Stomach smooth muscle (tissue), 2 donors: ENCODE measurements around the gene ETV3L.
"Not testable (repeated sequence)": the region's sequence is repeated elsewhere in the genome, so short reads cannot be mapped to it uniquely, and the experiment has no call there.

Experiments used
- H3K27ac ChIP-seq: one replicate; pipeline ENCODE4 v1.7.0; 2013; ENCODE audit warnings: mild to moderate bottlenecking, low read length, inconsistent platforms
- H3K27me3 ChIP-seq, 2 donors: one replicate each; pipeline ENCODE4 v1.7.0; 2013; ENCODE audit warnings: low read length in 2 of 2; ENCODE audit not compliant: insufficient read depth in 2 of 2, control insufficient read depth in 1 of 2
- H3K36me3 ChIP-seq, 2 donors: one replicate each; pipeline ENCODE4 v1.7.0; 2013; ENCODE audit warnings: low read length in 2 of 2; ENCODE audit not compliant: control insufficient read depth in 2 of 2, insufficient read depth in 2 of 2
- H3K4me1 ChIP-seq: one replicate; pipeline ENCODE4 v1.7.0; 2013; ENCODE audit warnings: low read length; ENCODE audit not compliant: control insufficient read depth, insufficient read depth
- H3K4me3 ChIP-seq, 2 donors: one replicate each; pipeline ENCODE4 v1.7.0; 2013; ENCODE audit warnings: low read length in 2 of 2
- H3K9ac ChIP-seq, 2 donors: one replicate each; pipeline ENCODE4 v1.7.0; 2013; ENCODE audit warnings: low read length in 2 of 2, mild to moderate bottlenecking in 1 of 2
- H3K9me3 ChIP-seq, 2 donors: one replicate each; pipeline ENCODE4 v1.7.0; 2013; ENCODE audit warnings: low read length in 2 of 2; ENCODE audit not compliant: control insufficient read depth in 2 of 2
- donor health status: healthy.
- donor health status: Pancreatic carcinoma.

The ETV3L gene

GRCh38 chr1:157105298-157105987 is 5.8 kb upstream of the ETV3L start:
- Histone ChIP-seq H3K9me3 (no peaks in the 10 kb centered on the region), H3K27me3 (peaks cover 20 to 40% of the 10 kb centered on the region in 2 donors), H3K36me3 (no peaks in the 10 kb centered on the region), H3K4me3 (no peak overlapping the region), H3K4me1 (no peaks in the 10 kb centered on the region), H3K9ac (no peak overlapping the region), H3K27ac (no peak overlapping the region)

GRCh38 chr1:157104598-157105293 is 5.1 kb upstream of the ETV3L start:
- Histone ChIP-seq H3K4me1 (no peaks in the 10 kb centered on the region), H3K9ac (no peak overlapping the region), H3K27me3 (peaks cover 17 to 36% of the 10 kb centered on the region in 2 donors), H3K4me3 (no peak overlapping the region), H3K9me3 (no peaks in the 10 kb centered on the region), H3K36me3 (no peaks in the 10 kb centered on the region), H3K27ac (no peak overlapping the region)

- H3K27ac ChIP-seq, result no peak overlapping the region
- H3K36me3 ChIP-seq, result no peaks in the 10 kb centered on the region
- no peak overlapping the region for H3K9ac ChIP-seq
- no peaks in the 10 kb centered on the region for H3K4me1 ChIP-seq
- no peaks in the 10 kb centered on the region for H3K9me3 ChIP-seq
- no peak overlapping the region for H3K4me3 ChIP-seq
- H3K27me3 ChIP-seq, result peaks cover 9 to 25% of the 10 kb centered on the region in 2 donors
Measured at GRCh38 chr1:157103268-157103667, 3.7 kb upstream of the ETV3L start.

- Histone ChIP-seq H3K27me3 (peaks cover 3 to 7% of the 10 kb centered on the region in 2 donors), H3K4me1 (no peaks in the 10 kb centered on the region), H3K27ac (no peak overlapping the region), H3K4me3 (no peak overlapping the region), H3K9me3 (no peaks in the 10 kb centered on the region), H3K9ac (no peak overlapping the region), H3K36me3 (no peaks in the 10 kb centered on the region)
Measured at GRCh38 chr1:157101149-157101548, 1.5 kb upstream of the ETV3L start.

- not testable (repeated sequence) for H3K4me3 ChIP-seq, H3K4me1 ChIP-seq, H3K9me3 ChIP-seq, H3K9ac ChIP-seq, H3K27ac ChIP-seq, H3K27me3 ChIP-seq, H3K36me3 ChIP-seq
Measured at GRCh38 chr1:157098987-157099632, 498 bp downstream of the ETV3L start.

GRCh38 chr1:157098519-157098918 is 1.1 kb downstream of the ETV3L start:
- H3K36me3 ChIP-seq, result no peaks in the 10 kb centered on the region
- H3K9me3 ChIP-seq, result no peaks in the 10 kb centered on the region
- no peak overlapping the region for H3K27ac ChIP-seq
- peaks cover 0 to 7% of the 10 kb centered on the region in 2 donors for H3K27me3 ChIP-seq
- no peak overlapping the region for H3K4me3 ChIP-seq
- no peaks in the 10 kb centered on the region for H3K4me1 ChIP-seq
- H3K9ac ChIP-seq, result no peak overlapping the region

- H3K9me3 ChIP-seq, result no peaks in the 10 kb centered on the region
- peaks cover 0 to 3% of the 10 kb centered on the region in 2 donors for H3K27me3 ChIP-seq
- peaks cover 4% of the 10 kb centered on the region for H3K4me1 ChIP-seq
- no peak overlapping the region for H3K4me3 ChIP-seq
- no peaks in the 10 kb centered on the region for H3K36me3 ChIP-seq
- H3K27ac ChIP-seq, result no peak overlapping the region
- H3K9ac ChIP-seq, result no peak overlapping the region
Measured at GRCh38 chr1:157097692-157098091, 1.9 kb downstream of the ETV3L start.

GRCh38 chr1:157096881-157097280 is 2.7 kb downstream of the ETV3L start:
- Histone ChIP-seq H3K4me1 (peaks cover 5% of the 10 kb centered on the region), H3K27ac (no peak overlapping the region), H3K9me3 (no peaks in the 10 kb centered on the region), H3K36me3 (no peaks in the 10 kb centered on the region), H3K4me3 (no peak overlapping the region), H3K27me3 (no peaks in the 10 kb centered on the region), H3K9ac (no peak overlapping the region)

GRCh38 chr1:157095551-157095950 is 4.1 kb downstream of the ETV3L start:
- Histone ChIP-seq H3K27ac (no peak overlapping the region), H3K9me3 (no peaks in the 10 kb centered on the region), H3K36me3 (no peaks in the 10 kb centered on the region), H3K4me3 (no peak overlapping the region), H3K27me3 (no peaks in the 10 kb centered on the region), H3K9ac (no peak overlapping the region), H3K4me1 (peaks cover 5% of the 10 kb centered on the region)

- H3K9ac ChIP-seq, result no peak overlapping the region
- no peak overlapping the region for H3K4me3 ChIP-seq
- no peaks in the 10 kb centered on the region for H3K36me3 ChIP-seq
- H3K27me3 ChIP-seq, result no peaks in the 10 kb centered on the region
- peaks cover 5% of the 10 kb centered on the region for H3K4me1 ChIP-seq
- no peak overlapping the region for H3K27ac ChIP-seq
- no peaks in the 10 kb centered on the region for H3K9me3 ChIP-seq
Measured at GRCh38 chr1:157095091-157095490, 4.5 kb downstream of the ETV3L start.

GRCh38 chr1:157092831-157093230 is 6.8 kb downstream of the ETV3L start:
- Histone ChIP-seq H3K4me3 (no peak overlapping the region), H3K36me3 (no peaks in the 10 kb centered on the region), H3K9ac (no peak overlapping the region), H3K27ac (no peak overlapping the region), H3K27me3 (no peaks in the 10 kb centered on the region), H3K9me3 (no peaks in the 10 kb centered on the region), H3K4me1 (peaks cover 5% of the 10 kb centered on the region)
